ENCODE measurements around the gene SELENOO.

SELENOO gene

GRCh38 chr22:50257041-50257440 lies 56.2 kb downstream of the SELENOO start:
- DNase-seq: no peak

GRCh38 chr22:50257451-50258360 lies 56.9 kb downstream of the SELENOO start:
- no peak for DNase-seq

- no peak for DNase-seq
Observed at GRCh38 chr22:50258361-50259292, 57.8 kb downstream of the SELENOO start.

- no peak for DNase-seq
Observed at GRCh38 chr22:50259302-50259701, 58.5 kb downstream of the SELENOO start.

GRCh38 chr22:50260434-50260800 lies 59.6 kb downstream of the SELENOO start:
- no peak for DNase-seq

- DNase-seq: peak; percentile 55 to 56
Observed at GRCh38 chr22:50260801-50261614, 60.2 kb downstream of the SELENOO start.

GRCh38 chr22:50261615-50262459 lies 61.0 kb downstream of the SELENOO start, which contains the start of gene MAPK12:
Gene MAPK12 (minus strand): TSS chr22:50261683. CDS start chr22:50261509, 174 bp downstream.
- no peak for DNase-seq

GRCh38 chr22:50262460-50262911 lies 61.7 kb downstream of the SELENOO start:
- no peak for DNase-seq

- no peak for DNase-seq
Observed at GRCh38 chr22:50262973-50263617, 62.3 kb downstream of the SELENOO start.

GRCh38 chr22:50264104-50264745 lies 63.4 kb downstream of the SELENOO start:
- DNase-seq: no peak

- no peak for DNase-seq
Observed at GRCh38 chr22:50264946-50265669, 64.3 kb downstream of the SELENOO start.

GRCh38 chr22:50266994-50267393 lies 66.2 kb downstream of the SELENOO start:
- DNase-seq: no peak

All from activated CD4-positive, alpha-beta T cell treated with anti-CD3 and anti-CD28 coated beads, Interleukin-2, amount 50 U/mL, for 48 hours (primary cell).